Esophagus muscularis mucosa (tissue), 4 donors: ENCODE results near the gene RETSAT.

Source experiments
- EP300 ChIP-seq: sonication (generic); formaldehyde crosslinking; IDR thresholded peaks from one replicate; pipeline ENCODE4 v1.6.1; 2017; ENCODE audit warnings: antibody characterized with exemption
- POLR2A ChIP-seq: fragments of 450-650 bp; IDR thresholded peaks from one replicate; pipeline ENCODE4 v1.6.1; 2017; ENCODE audit warnings: antibody characterized with exemption, moderate library complexity, mild to moderate bottlenecking, low read depth
- POLR2AphosphoS5 ChIP-seq, 2 donors: sonication (generic); formaldehyde crosslinking; IDR thresholded peaks; one replicate each; pipeline ENCODE4 v1.6.1; 2017; ENCODE audit warnings: antibody characterized with exemption in 2 of 2
- TF ChIP-seq, protein P1 (sequence below), 3 experiments: fragments of 200-600 bp in 2 of 3; fragments of 450-650 bp in 1 of 3; sonication (generic) in 2 of 3; IDR thresholded peaks; one replicate each; pipeline ENCODE4 v1.5.1; 2017 to 2019; ENCODE audit warnings: antibody characterized with exemption in 3 of 3, mild to moderate bottlenecking in 2 of 3, moderate library complexity in 1 of 3

DNA sequence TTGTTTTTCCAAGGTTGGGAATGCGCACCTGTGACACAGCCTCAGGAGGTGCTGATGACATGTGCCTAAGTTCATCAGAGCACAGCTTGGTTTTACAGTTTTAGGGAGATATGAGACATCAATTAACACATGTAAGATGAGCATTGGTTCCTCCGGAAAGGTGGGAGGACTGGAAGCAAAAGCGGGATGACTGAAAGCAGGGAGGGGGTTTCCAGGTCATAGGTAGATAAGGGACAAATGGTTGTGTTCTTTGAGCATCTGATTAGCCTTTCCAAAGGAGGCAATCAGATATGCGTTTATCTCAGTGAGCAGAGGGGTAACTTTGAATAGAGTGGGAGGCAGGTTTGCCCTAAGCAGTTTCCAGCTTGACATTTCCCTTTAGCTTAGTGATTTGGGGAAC is 29.5 kb upstream of the RETSAT start:
- TF ChIP-seq POLR2AphosphoS5 (IDR thresholded peaks at IDR 0.05) (no peak), EP300 (no peak), POLR2A (no peak)
- TF ChIP-seq, protein P1, sequence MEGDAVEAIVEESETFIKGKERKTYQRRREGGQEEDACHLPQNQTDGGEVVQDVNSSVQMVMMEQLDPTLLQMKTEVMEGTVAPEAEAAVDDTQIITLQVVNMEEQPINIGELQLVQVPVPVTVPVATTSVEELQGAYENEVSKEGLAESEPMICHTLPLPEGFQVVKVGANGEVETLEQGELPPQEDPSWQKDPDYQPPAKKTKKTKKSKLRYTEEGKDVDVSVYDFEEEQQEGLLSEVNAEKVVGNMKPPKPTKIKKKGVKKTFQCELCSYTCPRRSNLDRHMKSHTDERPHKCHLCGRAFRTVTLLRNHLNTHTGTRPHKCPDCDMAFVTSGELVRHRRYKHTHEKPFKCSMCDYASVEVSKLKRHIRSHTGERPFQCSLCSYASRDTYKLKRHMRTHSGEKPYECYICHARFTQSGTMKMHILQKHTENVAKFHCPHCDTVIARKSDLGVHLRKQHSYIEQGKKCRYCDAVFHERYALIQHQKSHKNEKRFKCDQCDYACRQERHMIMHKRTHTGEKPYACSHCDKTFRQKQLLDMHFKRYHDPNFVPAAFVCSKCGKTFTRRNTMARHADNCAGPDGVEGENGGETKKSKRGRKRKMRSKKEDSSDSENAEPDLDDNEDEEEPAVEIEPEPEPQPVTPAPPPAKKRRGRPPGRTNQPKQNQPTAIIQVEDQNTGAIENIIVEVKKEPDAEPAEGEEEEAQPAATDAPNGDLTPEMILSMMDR (IDR thresholded peaks at IDR 0.05): no peak
